T-helper 9 cell (primary cell): ENCODE measurements around the gene LPAR6.
"Not testable (repeated sequence)": the region's sequence is repeated elsewhere in the genome, so short reads cannot be mapped to it uniquely, and the experiment has no call there.

ENCODE experiments used
- DNase-seq: peaks from one replicate; pipeline ENCODE4 v3.0.0-alpha.2; 2020
- total RNA-seq, 2 donors: gene quantifications; one replicate each; lab custom pipeline; 2026; lab: John Stamatoyannopoulos, UW

Gene LPAR6
- total RNA-seq = 98.7 to 158 reads per million in 2 donors

DNA sequence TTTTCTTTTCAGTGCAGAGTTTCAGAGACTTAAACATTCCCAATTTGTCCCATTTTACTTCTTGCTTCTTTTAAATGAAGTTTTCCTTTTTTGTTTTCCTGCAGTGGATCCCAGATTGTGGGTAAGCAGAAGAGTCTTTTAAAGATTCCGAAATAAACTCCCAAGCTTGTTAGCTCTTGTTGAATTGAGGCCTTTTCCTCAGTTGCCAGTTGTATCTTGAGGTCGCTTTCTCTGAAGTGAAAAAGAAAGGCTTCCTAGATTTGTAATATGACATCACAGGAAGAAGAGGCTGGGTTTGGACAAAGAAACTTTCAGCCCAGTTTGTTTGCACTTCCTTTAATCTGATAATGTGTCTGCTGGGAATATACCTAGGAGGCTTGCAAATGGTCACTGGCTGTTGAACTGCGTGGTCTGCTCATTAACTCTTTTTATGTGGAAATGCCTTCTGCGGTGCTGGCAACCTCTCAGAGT lies at the start of gene LPAR6:
LPAR6 (minus strand) TSS at position 233 of the 471 bp plus-strand sequence. CDS start 690 bp downstream, outside the sequence.
- no peak for DNase-seq

DNA sequence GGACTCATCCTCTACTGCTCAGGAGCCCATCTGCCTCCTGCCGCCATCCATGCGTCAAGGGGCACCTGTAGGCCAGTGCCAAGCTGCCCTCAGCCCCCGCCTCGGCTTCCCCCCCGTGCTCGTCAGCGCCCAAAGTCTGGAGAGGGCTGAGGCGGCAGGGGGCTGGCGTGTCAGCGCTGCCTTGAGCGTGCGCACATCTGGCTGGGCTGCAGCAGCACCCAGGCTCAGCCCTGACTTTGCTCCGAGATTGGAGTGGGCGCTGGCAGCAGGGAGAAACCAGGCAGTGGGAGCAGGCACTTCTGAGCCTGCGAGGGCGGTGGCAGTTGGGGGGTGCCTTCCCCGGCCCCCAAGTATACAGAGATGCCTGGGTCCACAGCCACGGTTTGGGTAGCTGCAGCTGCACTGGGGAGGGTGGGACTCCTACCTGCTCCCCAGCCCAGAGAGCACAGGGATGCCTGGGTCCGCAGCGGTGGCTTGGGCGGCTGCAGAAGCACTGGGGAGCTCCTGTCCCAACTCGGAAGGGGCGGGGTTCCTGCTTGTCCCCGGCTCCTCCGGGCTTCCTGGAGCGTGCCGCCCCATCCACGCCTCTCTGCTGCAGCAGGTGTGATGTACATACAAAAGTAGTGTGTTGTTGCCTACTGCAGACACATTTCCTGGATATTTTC lies 44.8 kb upstream of the LPAR6 start:
- DNase-seq = no peak

DNA sequence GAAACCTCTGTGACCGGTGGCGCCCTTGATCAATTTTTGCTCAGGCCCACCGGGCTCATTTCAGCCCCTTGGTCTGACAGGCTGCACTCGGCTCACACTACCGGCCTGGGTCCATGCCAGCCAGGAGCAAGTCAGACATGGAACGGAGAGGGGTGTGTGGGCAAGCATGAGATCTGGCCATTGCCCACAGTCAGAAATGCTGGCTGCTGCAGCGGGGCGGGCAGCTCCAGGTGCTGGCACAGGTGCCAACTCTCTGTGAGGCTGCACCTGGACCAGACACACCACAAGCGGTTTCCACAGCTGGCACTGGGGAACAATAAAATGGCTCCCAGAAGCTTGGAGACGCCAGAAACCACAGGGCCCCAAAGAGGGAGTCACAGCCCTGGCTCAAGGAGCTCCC lies 43.6 kb upstream of the LPAR6 start:
- DNase-seq = no peak

- not testable (repeated sequence) for DNase-seq
These were observed 38.3 kb upstream of the LPAR6 start for GRCh38 chr13:48451196-48451595.

DNA sequence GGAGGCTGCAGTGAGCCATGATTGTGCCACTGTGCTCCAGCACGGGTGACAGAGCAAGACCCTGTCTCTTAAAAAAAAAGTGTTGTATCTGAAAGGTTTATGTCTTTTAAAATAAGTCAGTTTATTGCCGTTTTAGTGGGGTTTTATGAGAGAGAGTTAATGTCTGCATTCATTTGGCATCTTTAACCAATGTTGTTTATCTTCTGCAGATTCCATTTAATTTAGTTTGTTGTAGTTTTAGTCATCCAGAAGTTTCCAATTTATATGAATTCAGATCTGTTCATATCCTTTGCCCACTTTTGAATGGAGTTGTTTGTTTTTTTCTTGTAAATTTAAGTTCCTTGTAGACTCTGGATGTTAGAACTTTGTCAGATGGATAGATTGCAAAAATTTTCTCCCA lies 36.7 kb upstream of the LPAR6 start:
- DNase-seq = no peak

- no peak for DNase-seq
These were observed 36.2 kb upstream of the LPAR6 start for GRCh38 chr13:48448959-48449614.

- no peak for DNase-seq
These were observed 35.5 kb upstream of the LPAR6 start for GRCh38 chr13:48448285-48448958.

DNA sequence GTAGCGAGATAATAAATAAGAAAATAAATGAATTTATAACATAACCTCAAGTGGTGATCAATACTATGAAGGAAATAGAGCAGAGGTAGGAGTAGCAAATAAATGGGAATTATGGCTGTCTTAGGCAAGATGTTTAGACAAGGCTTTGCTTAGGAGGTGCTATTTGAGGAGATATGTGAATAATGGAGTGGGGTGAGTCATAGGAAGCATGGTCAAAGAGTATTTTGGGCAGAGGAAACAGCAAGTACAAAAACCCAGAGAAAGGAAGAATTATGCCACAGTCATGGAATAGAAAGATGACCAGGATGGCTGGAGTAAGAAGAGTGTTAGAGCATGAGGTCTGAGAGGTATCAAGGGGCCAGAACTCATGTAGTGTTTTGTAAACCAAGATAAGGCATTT lies 33.6 kb upstream of the LPAR6 start:
- DNase-seq = no peak

DNA sequence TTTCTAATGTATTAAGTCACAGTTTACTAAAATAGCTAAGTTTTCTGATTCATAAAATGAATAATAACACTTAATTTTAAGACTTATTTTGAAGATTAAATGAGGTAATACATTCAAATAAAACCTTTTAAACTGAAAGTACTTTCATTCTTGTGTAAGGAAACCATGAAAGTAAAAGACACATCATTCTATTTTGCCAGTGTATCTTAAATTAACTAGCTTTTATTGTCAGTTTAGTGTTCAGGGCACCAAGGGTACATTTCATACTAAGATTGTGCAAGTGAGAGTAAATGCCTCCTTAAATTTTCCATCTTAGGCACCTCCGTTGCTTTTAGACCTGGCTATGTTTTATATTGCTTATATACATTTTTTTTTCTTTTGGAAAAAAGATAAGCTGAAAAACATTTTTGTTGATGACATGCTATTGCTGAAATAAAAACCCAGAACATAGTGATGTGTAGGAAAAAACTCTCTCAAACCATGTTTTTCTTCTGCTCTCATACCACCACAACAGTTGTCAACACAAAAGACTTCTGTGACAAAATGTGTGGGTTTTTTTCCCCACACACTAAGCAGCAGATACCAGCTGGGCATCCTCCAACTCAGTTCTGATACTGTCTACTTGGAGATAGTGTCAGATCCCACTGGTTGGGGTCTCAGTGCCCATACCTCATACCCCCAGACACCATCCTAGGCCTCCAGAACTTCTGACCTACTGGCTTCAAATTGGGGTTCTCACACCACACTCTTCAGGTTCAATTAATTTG lies 30.7 kb upstream of the LPAR6 start:
- DNase-seq = no peak

- no peak for DNase-seq
These were observed 24.5 kb upstream of the LPAR6 start for GRCh38 chr13:48437371-48437770.

DNA sequence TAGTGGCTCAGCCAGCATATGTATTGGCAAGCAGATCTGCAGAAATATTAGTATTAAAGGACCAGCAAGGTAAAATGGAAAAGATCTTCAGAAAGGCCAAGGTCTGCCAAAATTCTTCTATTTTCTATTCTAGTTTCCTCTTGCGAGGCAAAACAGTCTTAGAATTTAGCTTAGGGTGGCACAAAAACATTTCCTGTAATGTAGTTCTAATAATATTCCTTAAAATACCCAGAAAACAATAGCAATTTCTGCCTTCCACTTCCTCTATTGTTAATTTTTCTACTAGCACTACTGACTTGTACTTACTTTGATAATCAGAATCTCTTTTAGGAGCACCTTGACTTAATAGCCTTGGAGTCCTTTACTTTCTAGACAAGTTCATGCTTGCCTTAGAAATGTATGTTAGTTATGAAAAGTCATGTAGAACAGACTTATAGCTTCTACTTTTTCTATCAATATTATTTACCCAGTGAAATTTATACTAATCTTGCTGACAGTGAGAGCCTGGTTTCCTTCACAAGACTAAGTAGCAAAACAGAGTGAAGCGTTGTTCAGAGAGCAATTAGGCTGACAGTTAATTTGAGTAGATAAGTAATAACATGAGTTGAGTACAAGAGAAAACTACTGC lies 23.9 kb upstream of the LPAR6 start:
- DNase-seq = no peak

DNA sequence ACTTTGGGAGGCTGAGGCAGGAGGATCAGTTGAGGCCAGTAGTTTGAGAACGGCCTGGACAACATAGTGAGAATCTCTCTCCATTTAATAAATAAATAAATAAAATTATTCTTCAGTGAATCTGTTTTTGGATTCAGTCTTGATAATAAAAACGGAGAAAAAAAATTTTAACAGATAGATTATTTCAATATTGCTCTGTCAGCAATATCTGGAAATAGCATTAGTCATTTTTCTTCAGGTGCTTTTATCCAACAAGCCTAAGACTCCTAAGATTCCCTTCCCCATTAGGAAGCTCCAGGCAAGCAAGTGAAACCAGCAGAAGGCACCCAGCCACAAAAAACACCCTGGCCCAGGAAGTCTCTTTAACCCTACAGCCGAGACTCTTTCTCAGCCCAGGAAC lies 21.3 kb upstream of the LPAR6 start:
- DNase-seq = no peak

DNA sequence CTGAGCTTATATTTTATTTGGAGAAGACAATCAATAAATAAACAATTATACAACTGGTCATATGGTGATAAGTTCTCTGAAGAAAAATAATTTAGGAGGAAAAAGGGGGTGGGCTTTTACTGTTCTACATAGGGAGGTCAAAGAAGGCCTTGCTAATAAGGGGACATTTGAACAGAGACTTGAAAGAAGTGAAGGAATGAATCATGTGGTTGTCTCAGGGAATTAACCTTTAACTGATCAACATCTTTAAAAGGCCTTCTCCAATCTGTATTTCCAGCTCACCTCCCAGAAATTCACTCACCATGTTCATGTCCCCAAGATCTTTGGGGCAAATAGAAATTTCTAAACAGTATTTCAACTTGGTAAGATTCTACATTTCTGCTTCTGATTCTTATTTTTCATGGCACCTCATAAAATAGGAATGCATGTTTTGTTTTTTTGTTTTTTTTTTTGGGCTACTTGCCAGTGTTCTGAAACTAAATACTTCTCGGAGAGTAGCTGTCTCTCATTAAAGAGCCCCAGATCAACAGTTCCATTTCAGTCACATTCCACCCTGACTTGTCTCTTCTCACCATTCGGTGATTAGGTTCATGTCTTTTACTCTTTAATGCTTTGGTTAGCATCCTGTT lies 19.2 kb upstream of the LPAR6 start:
- no peak for DNase-seq

DNA sequence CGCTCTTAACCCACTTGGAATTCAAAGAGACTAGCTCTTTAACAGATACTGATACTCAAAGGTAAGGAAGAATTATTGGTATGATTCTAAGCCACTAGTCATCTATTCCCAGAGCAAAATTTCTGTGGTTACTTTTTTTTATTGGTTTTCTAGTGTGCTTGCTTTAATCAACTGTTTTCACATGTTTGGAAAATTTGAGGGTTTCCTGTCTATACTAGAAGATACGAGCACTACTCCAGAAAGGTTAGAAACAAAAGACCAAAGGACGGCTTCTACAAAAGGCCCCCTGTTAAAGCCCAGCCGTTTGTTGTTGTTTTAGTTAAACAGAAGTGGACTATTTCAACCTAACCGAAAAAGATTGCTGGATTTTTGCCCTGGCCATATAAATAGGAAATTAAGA lies 18.5 kb upstream of the LPAR6 start:
- no peak for DNase-seq

DNA sequence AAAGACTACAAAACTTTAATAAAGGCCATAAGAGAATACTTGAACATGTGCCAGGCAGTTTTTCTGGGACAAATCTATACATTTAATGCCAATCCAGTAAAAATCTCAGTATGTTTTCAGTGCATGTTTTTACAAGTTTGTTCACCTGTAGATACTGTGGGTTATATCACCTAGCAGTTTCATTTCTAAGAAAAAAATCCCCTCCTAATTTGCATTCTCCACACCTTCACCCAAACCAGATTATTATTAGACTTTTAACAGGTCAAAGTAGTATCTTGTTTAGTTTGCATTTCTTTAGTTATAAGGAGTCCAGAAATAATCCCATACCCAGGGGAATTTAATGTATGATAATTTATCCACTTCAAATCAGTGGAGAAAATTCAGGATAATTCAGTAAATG lies 17.0 kb upstream of the LPAR6 start:
- no peak for DNase-seq

- no peak for DNase-seq
These were observed 16.1 kb upstream of the LPAR6 start for GRCh38 chr13:48429036-48429435.

GRCh38 chr13:48426755-48427298 lies 13.9 kb upstream of the LPAR6 start:
- DNase-seq = not testable (repeated sequence)

- no peak for DNase-seq
These were observed 13.1 kb upstream of the LPAR6 start for GRCh38 chr13:48426052-48426451.

DNA sequence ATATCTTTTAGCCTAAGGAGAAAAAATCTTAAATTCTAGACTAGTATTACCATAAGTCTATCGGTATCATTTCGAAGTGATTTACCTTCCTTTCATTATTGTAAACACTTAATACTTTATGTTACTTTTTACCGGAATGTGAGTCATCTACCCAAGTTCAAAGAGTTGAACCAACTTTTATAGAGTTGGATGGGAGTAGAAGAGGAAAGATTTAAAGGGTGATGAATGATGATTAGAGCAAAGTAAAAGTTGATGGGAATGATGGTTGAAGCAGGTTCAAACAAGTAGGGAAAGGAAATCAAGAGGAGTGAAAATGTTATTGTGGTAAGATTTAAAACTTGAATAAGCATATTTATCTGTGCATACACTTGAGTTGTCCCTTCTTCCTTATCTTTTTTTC lies 11.3 kb upstream of the LPAR6 start:
- no peak for DNase-seq

GRCh38 chr13:48422003-48422402 lies 9.1 kb upstream of the LPAR6 start:
- DNase-seq = not testable (repeated sequence)

GRCh38 chr13:48415516-48415915 lies 2.6 kb upstream of the LPAR6 start:
- no peak for DNase-seq

DNA sequence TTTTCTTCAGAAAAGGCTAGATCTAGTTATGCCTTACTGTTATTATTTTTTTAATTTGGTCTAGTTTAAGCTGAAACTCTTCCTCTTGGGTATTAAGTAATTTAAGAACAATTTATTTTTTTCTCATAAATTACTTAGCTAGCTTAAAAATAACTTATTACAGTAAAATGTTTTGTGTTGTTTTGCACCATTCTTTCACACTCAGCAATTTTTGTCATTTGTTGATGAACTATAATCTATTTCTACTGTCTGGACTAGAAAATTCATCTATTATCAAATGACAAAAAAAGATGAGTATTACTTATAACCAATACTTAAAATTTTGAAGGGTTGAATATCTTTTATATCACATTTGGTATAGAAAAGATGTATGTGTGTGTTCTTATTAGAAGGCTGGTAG lies 1.6 kb upstream of the LPAR6 start:
- no peak for DNase-seq
